Non-pigmented ciliary epithelial cell (primary cell): ENCODE data around the gene B3GALT5.
"Not testable (repeated sequence)": the region's sequence is repeated elsewhere in the genome, so short reads cannot be mapped to it uniquely, and the experiment has no call there.

Source experiments
- DNase-seq: peaks from one replicate; pipeline ENCODE4 v3.0.0-alpha.2; 2010; ENCODE audit warnings: low read depth

Gene B3GALT5

DNA sequence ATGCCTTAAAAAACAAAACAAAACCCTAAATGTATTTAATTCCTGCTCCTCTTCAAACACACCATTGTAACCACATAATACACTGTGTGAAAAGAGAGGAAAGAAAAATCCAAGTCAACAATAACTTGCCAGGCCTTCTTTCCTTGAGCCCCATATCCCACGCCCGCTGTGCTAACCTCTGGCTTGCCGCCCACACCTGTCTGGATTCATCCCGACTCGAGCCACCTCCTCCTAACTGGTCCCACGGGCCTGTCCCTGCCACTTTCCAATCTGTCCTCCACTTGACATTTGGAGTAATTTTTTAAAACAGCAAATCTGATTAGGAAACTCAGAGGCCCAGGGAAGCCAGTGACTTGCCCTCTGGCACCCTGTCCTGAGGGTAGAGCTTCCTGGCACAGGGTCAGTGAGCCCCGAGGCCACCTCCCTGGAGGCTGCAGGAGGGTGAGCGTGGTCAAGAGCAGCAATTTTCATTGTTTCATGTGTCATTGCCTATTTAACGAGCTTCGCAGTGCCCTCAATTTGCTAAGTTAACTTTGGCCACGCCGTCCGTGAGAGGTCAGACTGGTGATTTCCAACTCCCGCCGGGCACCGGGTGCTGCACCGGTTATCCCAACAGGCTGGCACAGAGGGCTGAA is 54.1 kb downstream of the B3GALT5 start:
- no peak for DNase-seq

DNA sequence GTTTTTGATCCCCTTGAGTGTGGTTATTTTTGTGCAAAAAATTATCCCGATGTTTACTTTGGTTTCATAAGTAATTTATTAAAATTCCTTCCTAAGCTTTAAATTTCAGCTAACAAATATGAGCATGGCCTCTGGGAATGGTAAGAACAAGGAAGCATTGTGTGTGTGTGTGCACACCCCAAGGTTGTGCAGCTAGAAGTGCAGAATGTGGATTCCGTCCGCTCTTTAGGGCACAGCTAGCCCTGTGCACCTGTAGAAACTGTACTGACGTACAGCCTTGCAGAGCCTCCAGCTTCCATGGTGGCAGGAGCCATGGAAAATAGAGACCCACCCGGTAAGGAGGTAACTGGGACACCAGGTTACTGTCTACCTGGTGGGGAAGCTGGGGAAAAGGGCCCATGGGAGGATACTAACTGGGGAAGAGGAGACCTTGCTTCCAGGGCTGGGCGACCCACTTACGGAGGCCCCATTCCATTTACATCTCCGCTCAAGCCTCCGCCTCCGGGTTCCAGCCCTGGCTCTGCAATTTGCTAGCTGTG is 54.7 kb downstream of the B3GALT5 start:
- DNase-seq = no peak

DNA sequence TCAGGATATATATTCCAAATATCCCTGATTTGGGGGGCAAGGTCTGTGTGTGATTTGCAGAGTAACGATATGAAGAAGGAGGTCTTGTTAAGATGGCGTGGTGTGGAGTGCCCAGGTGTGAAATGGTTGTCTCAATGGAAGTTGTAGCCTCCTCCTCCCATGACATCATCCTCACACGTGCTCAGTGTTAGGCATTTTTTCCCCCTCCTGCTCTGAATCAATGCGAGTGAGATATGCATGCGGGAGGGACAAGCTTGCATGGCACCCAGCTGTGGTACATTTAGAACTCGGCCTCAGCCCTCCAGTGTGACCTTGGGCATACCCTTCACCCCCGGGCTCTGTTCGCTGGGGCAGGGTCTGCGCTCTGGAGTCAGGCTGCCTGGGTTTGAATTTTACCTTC is 55.6 kb downstream of the B3GALT5 start:
- DNase-seq = no peak

DNA sequence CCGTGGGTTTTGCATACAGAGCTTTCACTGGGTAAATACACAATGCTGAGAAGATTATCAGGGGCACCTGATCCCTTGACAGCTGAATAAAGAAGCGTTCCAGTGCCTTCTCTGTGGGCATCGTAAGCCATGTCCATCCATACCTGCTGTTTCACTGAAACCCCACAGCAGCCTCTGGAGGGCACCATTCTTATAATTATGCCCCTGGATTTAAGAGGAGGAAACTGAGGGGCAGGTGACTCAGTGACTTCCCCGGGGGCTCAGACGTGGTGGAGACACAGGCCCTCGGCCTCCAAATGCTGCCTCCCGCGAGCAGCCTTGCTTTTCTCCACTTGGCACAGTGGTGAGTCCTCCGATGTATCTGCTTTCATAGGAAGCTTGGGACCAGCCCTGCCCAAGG is 56.7 kb downstream of the B3GALT5 start:
- no peak for DNase-seq

DNA sequence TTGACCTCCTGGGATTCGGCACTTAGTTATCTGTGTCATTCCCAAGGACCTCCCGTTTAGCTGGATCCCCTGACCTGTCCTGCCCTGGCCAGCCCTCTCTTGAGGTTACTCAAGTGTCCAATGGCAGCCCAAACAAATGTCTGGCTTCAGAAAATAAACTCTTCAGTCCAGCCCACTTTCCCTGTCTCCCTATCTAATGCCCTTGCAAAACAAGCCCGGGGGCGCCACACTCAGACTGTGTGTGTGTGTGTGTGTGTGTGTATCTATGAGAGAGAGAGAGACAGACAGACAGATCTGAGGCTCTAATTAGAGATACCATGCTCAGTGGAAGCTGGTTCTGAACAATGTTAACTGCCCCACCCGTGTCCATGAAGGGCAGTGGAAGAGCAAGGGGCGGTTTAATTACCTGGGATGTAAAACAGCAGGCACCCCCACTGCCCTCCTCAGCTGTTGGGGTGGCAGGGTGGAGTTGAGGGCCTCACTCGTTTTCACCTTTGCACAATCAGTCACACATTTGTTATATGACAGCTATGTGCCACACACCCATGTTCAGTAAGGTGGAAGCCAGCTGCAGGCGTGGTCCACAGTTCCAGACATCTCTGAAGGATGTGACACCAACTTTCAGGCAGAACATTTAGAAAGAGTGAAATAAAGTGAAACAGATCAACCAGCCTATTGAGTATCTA is 57.4 kb downstream of the B3GALT5 start:
- no peak for DNase-seq

DNA sequence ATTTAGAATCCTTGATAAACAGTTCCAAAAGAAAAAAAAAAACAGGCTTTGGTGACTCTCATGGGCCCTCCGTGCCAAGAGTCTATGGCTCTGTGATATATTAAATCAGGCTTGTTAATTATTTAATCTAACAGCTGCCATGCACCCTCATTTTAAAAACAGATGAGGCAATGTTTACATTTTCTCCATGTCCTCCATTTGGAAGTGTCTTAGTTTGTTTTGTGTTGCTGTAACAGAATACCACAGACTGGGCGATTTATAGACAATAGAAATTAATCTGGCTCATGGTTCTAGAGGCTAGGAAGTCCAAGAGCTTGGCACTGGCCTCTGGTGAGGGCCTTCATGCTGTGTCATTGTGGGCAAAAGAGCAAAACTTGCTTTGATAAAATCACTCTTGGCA is 58.0 kb downstream of the B3GALT5 start:
- DNase-seq = no peak

DNA sequence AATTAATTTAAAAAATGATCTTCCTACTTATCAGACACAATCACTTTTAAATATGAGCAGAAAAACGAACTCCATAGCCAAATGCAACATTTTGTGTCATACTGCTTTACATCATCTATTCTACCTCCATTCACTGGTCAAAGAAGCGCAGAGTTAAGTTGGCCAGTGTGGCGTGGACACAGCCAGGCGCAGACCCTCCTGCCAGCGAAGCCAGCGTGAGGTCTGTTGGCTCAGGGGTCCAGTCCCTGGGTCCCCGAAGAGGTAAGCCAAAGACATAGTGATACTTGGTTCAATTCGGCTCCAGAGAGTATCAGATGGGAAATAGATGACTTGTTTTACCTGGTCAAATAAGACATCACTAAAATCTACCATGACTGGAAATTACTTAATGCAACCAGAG is 59.2 kb downstream of the B3GALT5 start:
- no peak for DNase-seq

DNA sequence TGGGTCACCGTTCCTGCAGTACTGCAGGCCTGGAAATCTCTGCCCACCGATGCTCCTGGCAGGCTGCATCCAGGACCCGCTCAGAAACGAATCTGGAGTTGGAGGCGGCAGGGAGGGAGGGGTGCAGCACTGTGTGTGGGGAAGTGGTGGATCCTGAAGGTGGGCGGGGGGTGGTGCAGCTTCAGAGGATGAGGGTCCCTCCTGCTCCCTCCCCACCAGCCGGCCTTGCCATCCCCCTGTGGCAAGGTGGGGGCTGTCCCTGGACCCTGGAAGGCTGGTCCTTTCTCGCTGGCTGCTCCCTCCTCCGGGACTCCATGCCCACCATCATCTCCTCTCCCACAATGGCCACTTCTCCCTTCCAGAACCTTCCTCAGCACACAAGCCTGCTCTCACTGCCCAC is 60.4 kb downstream of the B3GALT5 start:
- no peak for DNase-seq

DNA sequence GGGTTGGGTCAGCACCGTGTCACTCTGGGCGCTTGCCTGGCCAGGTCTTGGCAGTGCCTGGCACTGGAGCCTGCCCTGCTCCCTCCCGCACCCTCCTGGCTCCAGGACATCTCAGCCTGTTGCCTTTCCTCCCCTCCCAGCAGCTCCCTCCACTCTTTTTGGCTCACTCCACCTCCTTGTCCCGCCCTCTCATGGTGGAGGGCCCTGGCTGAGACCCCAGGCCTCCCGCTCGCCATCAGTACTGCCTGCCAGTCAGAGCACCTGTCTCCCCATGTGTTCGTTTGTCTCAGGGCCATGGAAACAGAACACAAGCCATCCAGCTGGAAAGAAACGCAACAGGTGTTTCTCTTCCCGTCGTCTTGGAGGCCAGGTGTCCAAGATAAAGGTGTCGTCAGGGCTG is 61.0 kb downstream of the B3GALT5 start:
- no peak for DNase-seq

DNA sequence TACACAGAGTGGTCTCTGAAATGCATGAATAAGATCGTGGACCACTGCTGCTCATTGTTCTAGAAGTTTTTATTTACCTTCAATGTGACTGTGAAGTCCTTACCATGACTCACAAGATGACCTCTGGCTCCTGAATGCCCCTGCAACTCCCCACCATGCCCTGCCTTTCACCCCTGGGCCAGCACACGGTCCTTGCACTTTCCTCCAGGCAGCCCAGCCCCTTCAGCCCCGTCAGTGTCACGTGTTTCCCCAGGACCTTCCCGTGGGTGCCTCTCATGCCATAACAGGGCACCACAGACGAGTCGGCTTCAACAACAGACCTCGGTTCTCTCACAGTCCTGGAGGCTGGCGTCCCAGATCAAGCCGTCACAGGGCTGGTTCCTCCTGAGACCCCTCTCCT is 62.1 kb downstream of the B3GALT5 start:
- no peak for DNase-seq

DNA sequence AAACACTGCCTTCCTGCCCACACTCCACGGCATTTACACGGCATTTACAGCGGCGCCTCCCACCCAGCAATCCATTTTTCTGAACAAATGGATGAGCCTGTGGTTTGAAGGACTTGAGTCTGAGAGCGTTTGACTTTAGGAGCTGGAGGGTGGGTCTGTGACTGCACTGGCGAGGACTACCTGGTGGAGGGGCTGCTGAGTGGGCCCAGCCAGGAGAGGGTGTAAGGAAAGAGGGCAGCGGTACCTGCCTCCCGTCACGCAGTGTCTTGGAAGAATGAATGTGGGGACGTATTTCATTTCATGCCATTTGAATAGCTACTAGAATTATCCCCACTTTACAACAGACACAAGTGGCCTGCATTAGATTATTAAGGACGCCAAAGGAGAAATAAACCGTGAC is 62.9 kb downstream of the B3GALT5 start:
- no peak for DNase-seq

DNA sequence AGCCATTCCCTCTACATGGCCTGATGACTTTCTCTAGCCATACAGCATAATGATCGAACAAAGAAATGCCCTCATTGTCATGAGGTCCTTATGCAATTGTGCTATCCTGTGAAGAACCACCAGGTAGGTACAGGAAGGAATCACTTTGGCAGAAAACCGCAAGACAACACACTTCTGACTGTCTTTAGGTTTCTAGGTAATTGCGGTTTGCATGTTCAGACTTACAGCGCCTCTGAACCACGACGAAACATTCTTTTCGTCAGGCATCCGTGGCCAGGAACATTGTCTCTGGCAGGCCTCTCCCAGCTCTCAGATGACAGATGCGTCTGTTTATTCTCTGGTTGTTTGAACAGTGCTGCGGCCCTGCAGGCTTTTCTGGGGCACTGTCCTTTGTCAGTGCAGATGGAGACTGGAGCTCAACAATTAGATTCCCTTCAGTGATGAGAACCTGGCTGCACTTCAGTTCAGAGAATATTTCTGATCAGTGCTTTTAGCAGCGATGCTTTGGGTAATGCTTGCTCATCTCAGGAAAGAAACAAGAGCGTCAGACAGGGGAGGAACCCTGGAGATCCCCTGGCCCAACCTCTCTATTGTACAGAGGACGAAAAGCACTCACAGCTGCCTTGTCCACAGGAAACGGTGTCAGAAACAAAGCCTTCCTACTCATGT is 63.4 kb downstream of the B3GALT5 start:
- no peak for DNase-seq

DNA sequence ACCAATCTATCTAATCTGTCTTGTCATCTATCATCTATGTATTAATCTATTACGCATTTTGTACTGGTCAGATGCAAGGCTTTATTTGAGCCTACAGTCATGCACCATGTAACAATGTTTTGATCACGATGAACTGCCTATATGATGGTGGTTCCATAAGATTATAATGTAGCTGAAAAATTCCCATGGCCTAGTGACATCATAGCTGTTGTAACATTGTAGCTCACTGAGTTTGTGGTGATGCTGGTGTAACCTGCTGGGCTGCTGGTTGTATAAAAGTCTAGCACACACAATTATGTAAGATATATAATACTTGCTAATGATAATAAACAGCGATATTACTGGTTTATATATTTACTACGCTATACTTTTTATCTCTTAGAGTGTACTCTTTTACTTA is 67.5 kb downstream of the B3GALT5 start:
- no peak for DNase-seq

DNA sequence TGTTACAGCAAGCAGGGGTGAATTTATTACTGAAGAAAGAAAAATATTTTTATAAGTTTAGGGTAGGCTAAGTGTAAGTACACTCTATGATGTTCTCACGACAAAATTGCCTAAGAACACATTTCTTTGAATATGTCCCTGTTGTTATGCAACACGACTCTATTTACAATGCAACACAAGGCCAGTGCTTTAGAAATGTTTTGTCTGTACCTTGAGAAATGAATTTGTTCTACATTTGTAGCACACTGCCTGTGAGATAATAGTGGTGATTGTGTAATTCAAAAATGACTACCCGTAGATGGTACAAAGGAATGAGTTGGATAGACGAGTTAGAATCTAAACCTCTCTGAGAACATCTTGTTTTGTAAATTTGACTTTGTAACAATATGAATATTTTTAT is 68.5 kb downstream of the B3GALT5 start:
- peak; percentile 53 for DNase-seq

DNA sequence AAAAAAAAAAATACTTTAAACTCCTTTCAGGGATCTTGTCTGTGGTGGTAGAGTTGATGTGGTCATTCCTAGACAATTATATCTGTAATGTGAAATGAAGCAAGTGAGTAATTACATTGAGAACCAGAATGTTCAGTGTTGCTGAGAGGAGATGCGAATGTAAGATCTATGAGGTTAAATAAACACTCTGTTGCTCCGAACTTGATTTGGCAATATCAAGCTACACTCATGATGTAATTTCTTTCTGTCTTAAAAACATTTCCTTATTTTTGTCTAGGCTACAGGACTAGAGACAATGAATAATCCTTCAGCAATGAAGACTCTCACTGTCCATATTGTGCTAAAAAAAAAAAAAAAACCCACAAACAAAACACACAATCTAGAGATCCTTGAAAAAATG is 69.1 kb downstream of the B3GALT5 start:
- peak; percentile 91 for DNase-seq

DNA sequence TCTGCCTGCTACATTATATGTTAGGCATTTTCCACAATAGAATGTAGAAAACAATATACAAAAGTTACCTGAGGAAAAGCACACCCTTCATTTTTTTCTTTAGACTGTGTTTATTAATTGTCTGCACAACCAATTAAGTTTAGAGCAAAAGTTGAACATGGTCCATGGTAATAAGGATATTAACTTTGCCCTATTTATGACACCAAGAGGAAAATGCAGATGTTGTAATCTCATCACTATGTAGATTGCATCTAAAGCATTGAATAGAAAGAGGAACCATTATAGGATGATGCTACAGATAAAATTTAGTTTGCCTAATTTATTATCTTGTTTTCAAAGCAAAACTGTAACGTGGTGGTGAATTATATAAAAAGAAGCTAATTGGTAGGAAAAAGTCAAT is 72.5 kb downstream of the B3GALT5 start:
- DNase-seq = no peak

DNA sequence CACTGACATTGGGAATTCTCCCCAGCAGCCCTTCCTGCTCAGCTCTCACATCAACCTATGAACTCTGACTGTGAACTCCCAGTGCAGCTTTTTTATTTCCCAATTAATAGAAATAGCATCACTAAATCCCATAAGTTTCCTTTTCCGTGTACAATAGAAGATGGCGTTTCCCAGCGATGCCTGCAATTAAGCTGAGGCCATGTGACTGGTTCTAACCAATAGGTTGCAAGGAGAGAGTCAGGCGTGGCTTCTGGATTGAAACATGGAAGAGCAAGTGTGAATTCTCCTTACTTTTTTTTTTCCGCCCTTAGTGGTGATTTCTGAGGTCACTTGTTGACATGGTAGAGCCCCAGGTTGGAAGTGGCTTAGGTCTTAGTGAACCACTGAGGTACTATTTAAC is 73.3 kb downstream of the B3GALT5 start:
- DNase-seq = no peak

DNA sequence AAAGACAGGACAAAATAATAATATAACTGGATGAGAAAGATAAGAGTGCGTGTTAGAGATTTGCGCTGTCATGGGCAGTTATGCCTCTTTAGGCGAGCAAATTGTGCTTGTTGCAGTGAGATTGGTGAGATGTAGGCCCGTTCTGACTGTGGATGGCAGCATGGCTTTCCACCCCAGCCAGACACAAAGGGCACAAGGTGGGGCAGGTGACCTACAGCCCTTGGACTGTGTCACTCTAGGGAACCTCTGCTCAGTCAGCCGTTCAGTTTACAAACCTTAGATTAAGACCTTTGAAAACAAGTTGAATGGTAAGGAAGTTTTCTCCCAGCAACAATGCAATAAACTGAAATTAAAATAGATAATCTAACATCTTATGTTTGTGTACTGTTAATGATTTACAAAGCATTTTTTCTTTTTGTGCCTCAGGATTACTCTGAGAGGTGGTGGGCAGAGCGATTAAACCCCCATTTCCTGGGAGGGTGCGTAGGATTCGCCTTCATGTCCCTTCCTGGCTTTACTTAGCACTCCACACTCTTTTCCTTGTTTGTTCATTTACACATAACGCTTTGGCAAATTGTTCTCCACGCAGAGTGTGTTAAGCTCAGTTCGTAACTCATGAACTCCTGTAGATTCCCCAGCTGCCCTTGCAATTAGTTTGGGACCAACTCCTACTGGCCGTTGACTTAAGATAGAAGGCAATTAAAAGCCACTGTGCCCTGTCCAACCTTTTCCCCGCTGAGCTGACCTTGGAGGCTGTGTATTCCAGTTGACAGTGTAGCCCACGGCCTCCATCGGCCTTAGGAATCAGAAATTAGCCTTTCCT is 74.1 kb downstream of the B3GALT5 start:
- no peak for DNase-seq

DNA sequence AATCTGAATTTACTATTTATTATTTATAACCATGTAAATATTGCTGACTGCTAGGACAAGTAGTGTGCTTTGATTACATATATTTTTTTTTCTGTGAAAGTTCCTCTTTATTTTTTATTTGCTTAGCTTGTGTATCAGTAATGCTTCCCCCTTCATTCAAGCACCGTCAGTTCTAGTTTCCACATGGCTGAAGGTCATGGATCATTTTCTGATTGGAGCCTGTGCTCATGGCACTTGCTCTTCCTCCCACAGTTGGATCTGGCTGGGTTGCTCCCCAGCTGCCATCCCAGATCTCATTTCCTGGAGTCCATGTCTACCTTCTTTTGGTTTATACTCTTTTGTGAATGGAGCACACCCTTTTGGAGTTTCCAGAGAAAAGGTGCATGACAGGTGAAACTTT is 75.3 kb downstream of the B3GALT5 start:
- DNase-seq = no peak

DNA sequence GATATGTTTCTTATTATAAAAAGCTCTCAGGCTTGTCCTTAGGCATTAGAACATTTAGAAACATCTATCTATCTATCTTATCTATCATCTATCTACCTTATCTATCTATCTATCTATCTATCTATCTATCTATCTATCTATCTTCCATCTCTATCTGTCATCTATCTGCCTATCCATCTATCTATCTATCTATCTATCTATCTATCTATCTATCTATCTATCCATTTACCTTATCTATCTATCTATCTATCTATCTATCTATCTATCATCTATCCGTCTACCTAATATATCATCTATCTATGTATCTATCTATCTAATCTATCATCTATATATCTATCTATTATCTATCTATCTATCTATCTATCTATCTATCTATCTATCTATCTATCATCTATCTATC is 77.1 kb downstream of the B3GALT5 start:
- DNase-seq = not testable (repeated sequence)

DNA sequence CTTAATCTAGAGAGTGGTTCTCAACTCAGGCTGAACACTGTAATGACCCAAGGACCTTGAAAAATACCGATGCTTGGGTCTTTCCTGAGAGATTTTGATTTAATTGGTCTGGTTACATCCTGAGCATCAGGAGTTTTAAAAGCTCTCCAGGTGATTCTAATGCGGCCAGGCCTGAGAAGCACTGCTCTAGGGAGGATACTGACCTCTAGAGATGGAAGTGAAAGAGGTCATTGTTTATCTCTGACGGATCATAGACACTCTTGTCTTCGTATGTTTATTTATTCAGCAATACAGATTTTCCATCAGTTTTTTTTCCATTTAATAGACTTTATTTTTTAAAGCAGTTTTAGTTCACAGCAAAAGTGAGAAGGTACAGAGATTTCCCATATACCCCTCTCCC is 77.7 kb downstream of the B3GALT5 start:
- no peak for DNase-seq

DNA sequence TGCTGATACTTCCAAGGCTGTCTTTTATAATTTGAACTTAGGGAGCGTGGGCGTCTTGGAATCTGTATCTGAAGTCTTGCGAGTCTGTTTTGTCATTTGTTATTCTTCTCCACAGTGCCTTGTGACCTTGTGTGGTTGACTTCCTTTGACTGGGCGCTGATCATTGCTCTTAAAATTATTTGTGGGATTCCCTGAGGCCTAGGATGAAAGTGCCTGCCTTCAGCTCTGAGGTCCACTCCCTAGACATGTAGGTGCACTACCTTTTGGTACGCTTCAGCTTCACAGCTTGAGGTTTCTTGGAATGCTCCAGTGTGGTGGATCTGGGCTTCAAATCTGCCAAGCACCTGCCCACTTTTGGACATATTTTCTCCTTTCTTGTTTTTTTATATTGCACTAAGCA is 82.0 kb downstream of the B3GALT5 start:
- no peak for DNase-seq

DNA sequence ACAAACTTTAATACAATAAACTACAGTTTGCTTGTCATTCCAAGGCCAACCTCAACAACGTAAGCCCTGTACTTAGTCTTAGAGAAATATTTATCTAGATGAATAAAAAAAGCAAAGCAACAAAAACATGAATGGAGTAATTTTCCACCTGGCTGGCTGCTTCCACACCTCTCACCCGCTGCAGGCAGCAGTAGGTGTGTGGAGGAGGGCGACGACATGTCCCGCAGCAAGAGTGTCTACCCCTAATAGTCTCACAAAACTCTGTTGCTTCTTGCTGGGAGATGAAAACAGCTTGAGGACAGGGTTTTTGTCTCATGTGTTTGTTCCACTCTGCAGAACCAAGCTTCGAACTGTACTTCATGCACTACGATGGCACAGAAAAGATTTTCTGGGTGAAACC is 83.5 kb downstream of the B3GALT5 start:
- no peak for DNase-seq
